Suprapubic skin (tissue), 4 donors: ENCODE results near the gene STK32B. TPM values are rescaled to one million over a fixed set of nuclear protein-coding genes. Genes with fewer than 3 reads are reported as not detected.

Source experiments
- DNase-seq, 2 donors: peaks; one replicate each; pipeline ENCODE4 v3.0.0-alpha.2; 2019; ENCODE audit warnings: low spot score in 2 of 2
- H3K27ac ChIP-seq: fragments of 200-600 bp; sonication (generic); one replicate; pipeline ENCODE4 v1.5.1; 2019
- H3K27me3 ChIP-seq: fragments of 200-600 bp; sonication (generic); one replicate; pipeline ENCODE4 v1.5.1; 2019
- H3K36me3 ChIP-seq: fragments of 200-600 bp; sonication (generic); one replicate; pipeline ENCODE4 v1.5.1; 2019
- H3K4me1 ChIP-seq: fragments of 200-600 bp; sonication (generic); one replicate; pipeline ENCODE4 v1.5.1; 2019
- H3K4me3 ChIP-seq: fragments of 200-600 bp; sonication (generic); one replicate; pipeline ENCODE4 v1.5.1; 2019; ENCODE audit warnings: mild to moderate bottlenecking
- H3K9me3 ChIP-seq: fragments of 200-600 bp; sonication (generic); one replicate; pipeline ENCODE4 v1.5.1; 2019
- CTCF ChIP-seq, 2 donors: fragments of 200-600 bp in 1 of 2; fragments of 450-650 bp in 1 of 2; sonication (generic) in 1 of 2; IDR thresholded peaks; one replicate each; pipeline ENCODE4 v1.5.1; 2016 to 2019; ENCODE audit warnings: antibody characterized with exemption in 2 of 2, mild to moderate bottlenecking in 1 of 2, moderate library complexity in 1 of 2
- EP300 ChIP-seq: sonication (generic); formaldehyde crosslinking; IDR thresholded peaks from one replicate; pipeline ENCODE4 v1.6.1; 2017; ENCODE audit warnings: antibody characterized with exemption
- POLR2A ChIP-seq, 2 donors: fragments of 450-650 bp; IDR thresholded peaks; one replicate each; pipeline ENCODE4 v1.6.1; 2017; ENCODE audit warnings: antibody characterized with exemption in 2 of 2, mild to moderate bottlenecking in 2 of 2, moderate library complexity in 2 of 2
- POLR2AphosphoS5 ChIP-seq, 3 donors: sonication (generic); formaldehyde crosslinking; IDR thresholded peaks; one replicate each; pipeline ENCODE4 v1.6.1; 2017; ENCODE audit warnings: antibody characterized with exemption in 3 of 3
- WGBS: methylation state at CpG from one replicate; pipeline ENCODE4 v1.1.5; 2018; 5-methylcytosine and 5-hydroxymethylcytosine counted together
- total RNA-seq, 4 donors: library from RNA; depleted of rRNA; stranded (reverse); fragments of >200 nt; gene quantifications; one replicate each; pipeline ENCODE4 v1.1.0, GENCODE V29; 2016

Gene STK32B
- total RNA-seq, 4 donors from 2014 or later: 0.76 to 2.2 (median 1.2) TPM

GRCh38 chr4:5036239-5036638 is 15.0 kb upstream of the STK32B start:
- 21% methylated on average over 5 of the region's 5 CpGs for WGBS
- no peak overlapping the region for H3K4me3 ChIP-seq
- no peaks in the 10 kb centered on the region for H3K27me3 ChIP-seq
- H3K4me1 ChIP-seq: peaks cover 28% of the 10 kb centered on the region
- TF ChIP-seq CTCF (IDR thresholded peaks at IDR 0.05) (no peak), POLR2AphosphoS5 (IDR thresholded peaks at IDR 0.05) (no peak), EP300 (no peak), POLR2A (IDR thresholded peaks at IDR 0.05) (no peak)
- H3K36me3 ChIP-seq: no peaks in the 10 kb centered on the region
- no peak overlapping the region for H3K27ac ChIP-seq
- DNase-seq: no peak
- H3K9me3 ChIP-seq: no peaks in the 10 kb centered on the region

GRCh38 chr4:5037553-5038551 is 13.4 kb upstream of the STK32B start:
- Histone ChIP-seq H3K27me3 (no peaks in the 10 kb centered on the region), H3K4me1 (peaks cover 28% of the 10 kb centered on the region), H3K9me3 (no peaks in the 10 kb centered on the region), H3K36me3 (no peaks in the 10 kb centered on the region), H3K27ac (no peak overlapping the region), H3K4me3 (no peak overlapping the region)
- WGBS: 47% methylated on average over 8 of the region's 8 CpGs
- peak; percentile 10 to 95 (median 65) for TF ChIP-seq POLR2AphosphoS5 (IDR thresholded peaks at IDR 0.05)
- TF ChIP-seq CTCF (IDR thresholded peaks at IDR 0.05): no peak
- no peak for DNase-seq

- Histone ChIP-seq H3K36me3 (no peaks in the 10 kb centered on the region), H3K4me3 (no peak overlapping the region), H3K9me3 (no peaks in the 10 kb centered on the region), H3K27me3 (peaks cover 4% of the 10 kb centered on the region), H3K27ac (no peak overlapping the region), H3K4me1 (peaks cover 13% of the 10 kb centered on the region)
- no peak for TF ChIP-seq POLR2AphosphoS5 (IDR thresholded peaks at IDR 0.05)
- no peak for TF ChIP-seq CTCF (IDR thresholded peaks at IDR 0.05)
- no peak for TF ChIP-seq EP300
- TF ChIP-seq POLR2A (IDR thresholded peaks at IDR 0.05): no peak
- WGBS: 100% methylated on average over 5 of the region's 7 CpGs
- no peak for DNase-seq
Measured at GRCh38 chr4:5039800-5040199, 11.5 kb upstream of the STK32B start.

- H3K27me3 ChIP-seq: peaks cover 4% of the 10 kb centered on the region
- TF ChIP-seq EP300 (no peak), POLR2AphosphoS5 (IDR thresholded peaks at IDR 0.05) (no peak), POLR2A (IDR thresholded peaks at IDR 0.05) (no peak), CTCF (IDR thresholded peaks at IDR 0.05) (no peak)
- H3K4me3 ChIP-seq: no peak overlapping the region
- no peaks in the 10 kb centered on the region for H3K9me3 ChIP-seq
- no peaks in the 10 kb centered on the region for H3K36me3 ChIP-seq
- no peak for DNase-seq
- H3K27ac ChIP-seq: no peak overlapping the region
- H3K4me1 ChIP-seq: peaks cover 13% of the 10 kb centered on the region
- WGBS: 78% methylated on average over 9 of the region's 9 CpGs
Measured at GRCh38 chr4:5040856-5041620, 10.2 kb upstream of the STK32B start.

- DNase-seq: no peak
- TF ChIP-seq CTCF (IDR thresholded peaks at IDR 0.05): no peak
- TF ChIP-seq POLR2A (IDR thresholded peaks at IDR 0.05): no peak
- no peak for TF ChIP-seq POLR2AphosphoS5 (IDR thresholded peaks at IDR 0.05)
- TF ChIP-seq EP300: no peak
- no peaks in the 10 kb centered on the region for H3K9me3 ChIP-seq
- peaks cover 13% of the 10 kb centered on the region for H3K4me1 ChIP-seq
- H3K27ac ChIP-seq: no peak overlapping the region
- no peak overlapping the region for H3K4me3 ChIP-seq
- no peaks in the 10 kb centered on the region for H3K36me3 ChIP-seq
- peaks cover 4% of the 10 kb centered on the region for H3K27me3 ChIP-seq
- WGBS: 72% methylated on average over 7 of the region's 7 CpGs
Measured at GRCh38 chr4:5041699-5042098, 9.6 kb upstream of the STK32B start.
